NCI-H510A (cell line): ENCODE data around the gene MICALL1.

ENCODE experiments used
- DNase-seq: peaks from one replicate; lab custom pipeline; 2025; lab: John Stamatoyannopoulos, UW

MICALL1 gene

GRCh38 chr22:37905534-37906363 lies at the start of gene MICALL1:
Gene MICALL1, plus strand, starts transcription at chr22:37906297. Its CDS starts 126 bp downstream, at chr22:37906423.
- DNase-seq: peak; percentile 42

GRCh38 chr22:37860796-37861421 lies 45.2 kb upstream of the MICALL1 start:
- no peak for DNase-seq

GRCh38 chr22:37862570-37863325 lies 43.3 kb upstream of the MICALL1 start:
- no peak for DNase-seq

GRCh38 chr22:37865510-37865909 lies 40.6 kb upstream of the MICALL1 start:
- DNase-seq: no peak

- DNase-seq: no peak
Observed at GRCh38 chr22:37870273-37870672, 35.8 kb upstream of the MICALL1 start.

- DNase-seq: no peak
Observed at GRCh38 chr22:37880668-37881440, 25.2 kb upstream of the MICALL1 start.

GRCh38 chr22:37884420-37884819 lies 21.7 kb upstream of the MICALL1 start:
- DNase-seq: no peak

GRCh38 chr22:37887584-37888378 lies 18.3 kb upstream of the MICALL1 start:
- DNase-seq: no peak

GRCh38 chr22:37891926-37892325 lies 14.2 kb upstream of the MICALL1 start:
- DNase-seq: no peak

GRCh38 chr22:37892566-37893335 lies 13.3 kb upstream of the MICALL1 start:
- no peak for DNase-seq

- DNase-seq: no peak
Observed at GRCh38 chr22:37893583-37893983, 12.5 kb upstream of the MICALL1 start.

- DNase-seq: no peak
Observed at GRCh38 chr22:37894939-37895670, 11.0 kb upstream of the MICALL1 start.

- no peak for DNase-seq
Observed at GRCh38 chr22:37896181-37896592, 9.9 kb upstream of the MICALL1 start.

- DNase-seq: no peak
Observed at GRCh38 chr22:37896939-37897338, 9.2 kb upstream of the MICALL1 start.

- no peak for DNase-seq
Observed at GRCh38 chr22:37897807-37898206, 8.3 kb upstream of the MICALL1 start.

- no peak for DNase-seq
Observed at GRCh38 chr22:37898441-37899181, 7.5 kb upstream of the MICALL1 start.

GRCh38 chr22:37904572-37905533 lies 1.2 kb upstream of the MICALL1 start:
- no peak for DNase-seq
